ENCODE measurements around the gene FHOD1. TPM values are rescaled to one million over a fixed set of nuclear protein-coding genes. Genes with fewer than 3 reads are reported as not detected.

FHOD1 gene
- total RNA-seq, 2 experiments from 2014 or later, result 76.4 to 79.9 TPM

GRCh38 chr16:67235816-67236562 lies 11.3 kb downstream of the FHOD1 start:
- Mint-ChIP-seq H3K4me1 (peaks cover 7% of the 10 kb centered on the region), H3K27me3 (no peaks in the 10 kb centered on the region), H3K27ac (peak overlapping the region; percentile 43), H3K4me3 (no peak overlapping the region), H3K36me3 (peaks cover 28% of the 10 kb centered on the region), H3K9me3 (no peaks in the 10 kb centered on the region)
- no peak for DNase-seq

- Mint-ChIP-seq H3K9me3 (no peaks in the 10 kb centered on the region), H3K4me1 (peaks cover 5% of the 10 kb centered on the region), H3K36me3 (peaks cover 34% of the 10 kb centered on the region), H3K27me3 (no peaks in the 10 kb centered on the region), H3K4me3 (no peak overlapping the region), H3K27ac (no peak overlapping the region)
- no peak for DNase-seq
Measured at GRCh38 chr16:67234180-67234597, 13.1 kb downstream of the FHOD1 start.

- Mint-ChIP-seq H3K4me1 (peaks cover 8% of the 10 kb centered on the region), H3K27ac (no peak overlapping the region), H3K4me3 (no peak overlapping the region), H3K27me3 (no peaks in the 10 kb centered on the region), H3K9me3 (no peaks in the 10 kb centered on the region), H3K36me3 (peaks cover 34% of the 10 kb centered on the region)
- DNase-seq, result no peak
Measured at GRCh38 chr16:67233596-67233995, 13.7 kb downstream of the FHOD1 start.

- no peak for DNase-seq
- Mint-ChIP-seq H3K36me3 (peaks cover 26% of the 10 kb centered on the region), H3K4me1 (peaks cover 18% of the 10 kb centered on the region), H3K27me3 (no peaks in the 10 kb centered on the region), H3K9me3 (no peaks in the 10 kb centered on the region), H3K27ac (no peak overlapping the region), H3K4me3 (no peak overlapping the region)
Measured at GRCh38 chr16:67230809-67231660, 16.2 kb downstream of the FHOD1 start.

- no peaks in the 10 kb centered on the region for H3K27me3 Mint-ChIP-seq
- no peak for DNase-seq
- no peak overlapping the region for H3K4me3 Mint-ChIP-seq
- no peak overlapping the region for H3K27ac Mint-ChIP-seq
- H3K4me1 Mint-ChIP-seq, result peaks cover 25% of the 10 kb centered on the region
- no peaks in the 10 kb centered on the region for H3K9me3 Mint-ChIP-seq
- peaks cover 25% of the 10 kb centered on the region for H3K36me3 Mint-ChIP-seq
Measured at GRCh38 chr16:67229906-67230808, 17.1 kb downstream of the FHOD1 start.

- Mint-ChIP-seq H3K27ac (no peak overlapping the region), H3K4me1 (peaks cover 27% of the 10 kb centered on the region), H3K9me3 (no peaks in the 10 kb centered on the region), H3K4me3 (peak overlapping the region; percentile 55), H3K36me3 (peaks cover 21% of the 10 kb centered on the region), H3K27me3 (no peaks in the 10 kb centered on the region)
- DNase-seq, result no peak
Measured at GRCh38 chr16:67228905-67229304, 18.4 kb downstream of the FHOD1 start.

- H3K4me3 Mint-ChIP-seq, result peak overlapping the region; percentile 94
- peaks cover 19% of the 10 kb centered on the region for H3K36me3 Mint-ChIP-seq
- peaks cover 27% of the 10 kb centered on the region for H3K4me1 Mint-ChIP-seq
- peak overlapping the region; percentile 92 for H3K27ac Mint-ChIP-seq
- H3K27me3 Mint-ChIP-seq, result no peaks in the 10 kb centered on the region
- no peak for DNase-seq
- H3K9me3 Mint-ChIP-seq, result no peaks in the 10 kb centered on the region
Measured at GRCh38 chr16:67228034-67228785, 19.1 kb downstream of the FHOD1 start.

GRCh38 chr16:67227567-67227921 lies 19.7 kb downstream of the FHOD1 start:
- Mint-ChIP-seq H3K27me3 (no peaks in the 10 kb centered on the region), H3K4me3 (peak overlapping the region; percentile 94), H3K9me3 (no peaks in the 10 kb centered on the region), H3K36me3 (peaks cover 16% of the 10 kb centered on the region), H3K27ac (peak overlapping the region; percentile 92), H3K4me1 (peaks cover 27% of the 10 kb centered on the region)
- no peak for DNase-seq

GRCh38 chr16:67226804-67227566 lies 20.3 kb downstream of the FHOD1 start, which contains the start of gene TMEM208:
TSS of gene TMEM208 (plus strand) at chr16:67227130. CDS start at chr16:67227219, 89 bp downstream.
- Mint-ChIP-seq H3K27me3 (no peaks in the 10 kb centered on the region), H3K9me3 (no peaks in the 10 kb centered on the region), H3K36me3 (peaks cover 14% of the 10 kb centered on the region), H3K27ac (peak within 1 kb of the TSS; percentile 92), H3K4me3 (peak within 1 kb of the TSS; percentile 94), H3K4me1 (peaks cover 27% of the 10 kb centered on the region)
- DNase-seq, result peak; percentile 99

- no peaks in the 10 kb centered on the region for H3K9me3 Mint-ChIP-seq
- peak overlapping the region; percentile 88 for H3K27ac Mint-ChIP-seq
- no peaks in the 10 kb centered on the region for H3K27me3 Mint-ChIP-seq
- H3K4me1 Mint-ChIP-seq, result peaks cover 27% of the 10 kb centered on the region
- no peak for DNase-seq
- H3K36me3 Mint-ChIP-seq, result peaks cover 14% of the 10 kb centered on the region
- peak overlapping the region; percentile 94 for H3K4me3 Mint-ChIP-seq
Measured at GRCh38 chr16:67226295-67226803, 20.9 kb downstream of the FHOD1 start.

- Mint-ChIP-seq H3K27ac (no peak overlapping the region), H3K4me3 (no peak overlapping the region), H3K9me3 (no peaks in the 10 kb centered on the region), H3K27me3 (no peaks in the 10 kb centered on the region), H3K4me1 (peaks cover 25% of the 10 kb centered on the region), H3K36me3 (peaks cover 6% of the 10 kb centered on the region)
- DNase-seq, result no peak
Measured at GRCh38 chr16:67223992-67224391, 23.3 kb downstream of the FHOD1 start.

GRCh38 chr16:67216612-67217490 lies 30.4 kb downstream of the FHOD1 start:
- H3K27me3 Mint-ChIP-seq, result no peaks in the 10 kb centered on the region
- H3K9me3 Mint-ChIP-seq, result no peaks in the 10 kb centered on the region
- no peaks in the 10 kb centered on the region for H3K36me3 Mint-ChIP-seq
- no peaks in the 10 kb centered on the region for H3K4me1 Mint-ChIP-seq
- no peak for DNase-seq
- no peak overlapping the region for H3K4me3 Mint-ChIP-seq
- no peak overlapping the region for H3K27ac Mint-ChIP-seq

GRCh38 chr16:67215706-67216105 lies 31.6 kb downstream of the FHOD1 start:
- H3K4me3 Mint-ChIP-seq, result no peak overlapping the region
- H3K27me3 Mint-ChIP-seq, result no peaks in the 10 kb centered on the region
- no peaks in the 10 kb centered on the region for H3K9me3 Mint-ChIP-seq
- H3K36me3 Mint-ChIP-seq, result no peaks in the 10 kb centered on the region
- H3K27ac Mint-ChIP-seq, result no peak overlapping the region
- no peaks in the 10 kb centered on the region for H3K4me1 Mint-ChIP-seq
- DNase-seq, result no peak
